ENCODE results near the gene MAFG.

MAFG gene

DNA sequence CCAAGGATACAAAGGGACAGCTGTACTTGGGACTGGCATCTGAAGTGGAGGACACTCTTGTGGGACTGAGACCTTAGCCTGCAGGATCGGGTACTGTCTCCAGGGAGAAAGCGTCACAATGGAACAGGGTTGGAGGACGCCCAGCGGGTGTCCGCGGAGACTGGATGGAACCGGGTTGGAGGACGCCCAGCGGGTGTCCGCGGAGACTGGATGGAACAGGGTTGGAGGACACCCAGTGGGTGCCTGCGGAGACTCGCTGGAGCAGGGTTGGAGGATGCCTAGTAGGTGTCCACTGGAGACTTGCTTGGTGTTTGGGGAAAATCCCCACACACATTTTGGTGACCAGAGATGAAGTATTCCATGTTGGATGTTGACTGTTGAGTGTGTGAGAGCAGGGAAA lies 19.7 kb upstream of the MAFG start, which contains the start of gene MYADML2:
TSS of gene MYADML2 (minus strand) at position 45 of the 400 bp plus-strand sequence. CDS start 5,492 bp downstream, outside the sequence.
- no peaks in the 10 kb centered on the region for H3K9me3 ChIP-seq (ENCODE audit: severe bottlenecking)
- no peaks in the 10 kb centered on the region for H3K27me3 ChIP-seq (ENCODE audit: insufficient read depth, poor library complexity, severe bottlenecking)
- no peak within 1 kb of the TSS for H3K27ac ChIP-seq (ENCODE audit: poor library complexity, severe bottlenecking)
- no peaks in the 10 kb centered on the region for H3K4me1 ChIP-seq (ENCODE audit: insufficient read depth, poor library complexity, severe bottlenecking)
- TF ChIP-seq, protein P1, sequence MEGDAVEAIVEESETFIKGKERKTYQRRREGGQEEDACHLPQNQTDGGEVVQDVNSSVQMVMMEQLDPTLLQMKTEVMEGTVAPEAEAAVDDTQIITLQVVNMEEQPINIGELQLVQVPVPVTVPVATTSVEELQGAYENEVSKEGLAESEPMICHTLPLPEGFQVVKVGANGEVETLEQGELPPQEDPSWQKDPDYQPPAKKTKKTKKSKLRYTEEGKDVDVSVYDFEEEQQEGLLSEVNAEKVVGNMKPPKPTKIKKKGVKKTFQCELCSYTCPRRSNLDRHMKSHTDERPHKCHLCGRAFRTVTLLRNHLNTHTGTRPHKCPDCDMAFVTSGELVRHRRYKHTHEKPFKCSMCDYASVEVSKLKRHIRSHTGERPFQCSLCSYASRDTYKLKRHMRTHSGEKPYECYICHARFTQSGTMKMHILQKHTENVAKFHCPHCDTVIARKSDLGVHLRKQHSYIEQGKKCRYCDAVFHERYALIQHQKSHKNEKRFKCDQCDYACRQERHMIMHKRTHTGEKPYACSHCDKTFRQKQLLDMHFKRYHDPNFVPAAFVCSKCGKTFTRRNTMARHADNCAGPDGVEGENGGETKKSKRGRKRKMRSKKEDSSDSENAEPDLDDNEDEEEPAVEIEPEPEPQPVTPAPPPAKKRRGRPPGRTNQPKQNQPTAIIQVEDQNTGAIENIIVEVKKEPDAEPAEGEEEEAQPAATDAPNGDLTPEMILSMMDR (IDR thresholded peaks at IDR 0.05; ENCODE audit: poor library complexity, severe bottlenecking), result no peak
- peak; percentile 42 for DNase-seq (ENCODE audit: low spot score)
- no peaks in the 10 kb centered on the region for H3K36me3 ChIP-seq (ENCODE audit: low read depth)
- ATAC-seq (ENCODE audit: low read depth), result no peak
- no peak within 1 kb of the TSS for H3K4me3 ChIP-seq (ENCODE audit: severe bottlenecking)

DNA sequence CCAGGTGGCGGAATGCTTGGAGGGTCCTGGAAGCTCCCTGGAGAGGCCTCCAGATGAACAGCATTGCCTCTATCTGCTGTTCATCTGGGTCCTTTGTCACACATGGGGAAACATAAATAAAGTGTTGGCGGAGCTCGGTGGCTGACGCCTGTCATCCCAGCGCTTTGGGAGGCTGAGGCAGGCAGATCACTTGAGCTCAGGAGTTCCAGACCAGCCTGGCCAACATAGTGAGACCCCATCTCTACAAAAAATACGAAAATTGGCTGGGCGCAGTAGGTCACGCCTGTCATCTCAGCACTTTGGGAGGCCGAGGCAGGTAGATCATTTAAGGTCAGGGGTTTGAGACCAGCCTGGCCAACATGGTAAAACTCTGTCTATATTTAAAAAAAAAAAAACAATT lies 17.3 kb upstream of the MAFG start:
- Histone ChIP-seq H3K27me3 (ENCODE audit: insufficient read depth, poor library complexity, severe bottlenecking) (no peaks in the 10 kb centered on the region), H3K27ac (ENCODE audit: poor library complexity, severe bottlenecking) (no peak overlapping the region), H3K36me3 (ENCODE audit: low read depth) (no peaks in the 10 kb centered on the region)

DNA sequence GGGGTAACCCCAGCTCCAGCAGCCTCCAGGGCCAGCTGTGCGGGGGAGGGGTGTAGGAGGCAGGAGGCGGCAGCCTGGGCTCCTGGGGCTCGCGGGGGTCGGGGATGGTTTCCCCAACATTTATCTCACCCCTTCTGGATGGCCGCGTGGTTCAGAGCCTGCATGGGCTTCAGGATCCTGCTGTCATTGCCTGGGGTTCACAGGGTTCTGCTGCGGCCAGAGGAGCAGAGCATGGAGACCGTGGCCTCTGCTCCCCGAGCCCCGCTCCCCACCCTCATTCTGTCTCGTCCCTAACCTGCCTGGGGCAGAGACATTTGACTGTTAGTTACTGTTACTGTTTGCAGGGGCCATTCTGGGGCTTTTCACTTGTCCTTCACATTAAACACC lies 14.6 kb upstream of the MAFG start:
- no peaks in the 10 kb centered on the region for H3K27me3 ChIP-seq (ENCODE audit: insufficient read depth, poor library complexity, severe bottlenecking)
- H3K27ac ChIP-seq (ENCODE audit: poor library complexity, severe bottlenecking), result no peak overlapping the region
- no peaks in the 10 kb centered on the region for H3K9me3 ChIP-seq (ENCODE audit: severe bottlenecking)
- H3K4me1 ChIP-seq (ENCODE audit: insufficient read depth, poor library complexity, severe bottlenecking), result no peaks in the 10 kb centered on the region
- no peaks in the 10 kb centered on the region for H3K36me3 ChIP-seq (ENCODE audit: low read depth)
- H3K4me3 ChIP-seq (ENCODE audit: severe bottlenecking), result no peak overlapping the region
- ATAC-seq (ENCODE audit: low read depth) (no peak), DNase-seq (ENCODE audit: low spot score) (no peak)
- TF ChIP-seq, protein P1 (IDR thresholded peaks at IDR 0.05; ENCODE audit: poor library complexity, severe bottlenecking), result no peak

More for the DNA sequence above, 17.3 kb upstream of the MAFG start:
- Histone ChIP-seq H3K9me3 (ENCODE audit: severe bottlenecking) (no peaks in the 10 kb centered on the region), H3K4me3 (ENCODE audit: severe bottlenecking) (no peak overlapping the region), H3K4me1 (ENCODE audit: insufficient read depth, poor library complexity, severe bottlenecking) (no peaks in the 10 kb centered on the region)
- no peak for ATAC-seq (ENCODE audit: low read depth)
- no peak for DNase-seq (ENCODE audit: low spot score)
- TF ChIP-seq, protein P1 (IDR thresholded peaks at IDR 0.05; ENCODE audit: poor library complexity, severe bottlenecking), result no peak

DNA sequence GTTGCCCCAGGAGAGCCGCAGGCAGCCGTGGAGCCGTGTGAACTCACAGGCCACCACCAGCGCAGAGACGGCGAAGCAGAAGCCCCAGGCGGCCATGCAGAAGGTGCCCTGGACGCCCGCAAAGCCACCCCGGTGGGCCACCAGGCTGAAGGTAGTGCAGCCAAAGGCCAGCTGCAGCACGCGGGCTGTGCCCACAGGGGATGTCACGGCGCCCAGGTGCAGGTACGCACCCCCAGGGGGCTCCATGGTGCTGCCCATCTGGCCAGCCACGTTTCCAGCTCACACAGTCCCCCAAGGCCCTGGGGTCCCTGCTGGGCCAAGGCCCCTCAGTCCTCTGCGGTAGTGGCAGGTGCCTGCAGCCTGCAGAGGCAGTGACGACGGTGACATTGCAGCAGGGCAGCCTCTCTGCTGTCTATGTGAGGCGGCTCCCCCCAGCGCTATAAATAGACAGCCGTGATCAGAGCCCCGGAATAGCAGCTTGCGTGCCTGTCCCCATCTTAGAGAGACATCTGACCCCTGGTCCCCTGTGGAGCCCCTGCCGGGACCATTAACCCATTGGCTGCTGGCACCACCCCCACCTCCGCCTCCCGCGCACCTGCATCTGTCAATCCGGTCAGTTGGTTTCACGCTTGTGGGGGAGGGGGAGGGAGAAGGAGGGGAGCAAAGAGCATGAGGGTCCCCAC lies 14.1 kb upstream of the MAFG start:
- H3K4me3 ChIP-seq (ENCODE audit: severe bottlenecking), result no peak overlapping the region
- no peaks in the 10 kb centered on the region for H3K9me3 ChIP-seq (ENCODE audit: severe bottlenecking)
- H3K27ac ChIP-seq (ENCODE audit: poor library complexity, severe bottlenecking), result no peak overlapping the region
- no peaks in the 10 kb centered on the region for H3K36me3 ChIP-seq (ENCODE audit: low read depth)
- H3K4me1 ChIP-seq (ENCODE audit: insufficient read depth, poor library complexity, severe bottlenecking), result no peaks in the 10 kb centered on the region
- ATAC-seq (ENCODE audit: low read depth), result no peak
- DNase-seq (ENCODE audit: low spot score), result peak; percentile 69
- TF ChIP-seq, protein P1 (IDR thresholded peaks at IDR 0.05; ENCODE audit: poor library complexity, severe bottlenecking), result no peak
- H3K27me3 ChIP-seq (ENCODE audit: insufficient read depth, poor library complexity, severe bottlenecking), result no peaks in the 10 kb centered on the region
